GM13976 (cell line): ENCODE measurements around the gene SBDS.

ENCODE experiments used
- DNase-seq: peaks from one replicate; pipeline ENCODE4 v3.0.0; 2012; ENCODE audit warnings: low spot score
- CTCF ChIP-seq: IDR thresholded peaks from 2 replicates; pipeline ENCODE4 v1.5.1; 2012; ENCODE audit warnings: borderline replicate concordance, mild to moderate bottlenecking; ENCODE audit not compliant: insufficient read depth; ENCODE audit errors: extremely low read depth, missing control alignments, control extremely low read depth
- in situ Hi-C: fragments of 300-500 bp; cut with MboI; formaldehyde crosslinking; loops from one replicate; pipeline ENCODE4 v1.12.0; 2022; ENCODE audit warnings: low sequenced_read_pairs, mixed read lengths, inconsistent platforms; ENCODE audit not compliant: unreplicated experiment

The SBDS gene

GRCh38 chr7:66952343-66953043 lies 42.9 kb downstream of the SBDS start:
- TF ChIP-seq CTCF = no peak
- in situ Hi-C loops = no loop called here
- no peak for DNase-seq

- in situ Hi-C loops = no loop called here
- no peak for TF ChIP-seq CTCF
- DNase-seq = no peak
Measured at GRCh38 chr7:66950763-66951162, 44.6 kb downstream of the SBDS start.

- no peak for TF ChIP-seq CTCF
- in situ Hi-C loops = no loop called here
Measured at GRCh38 chr7:66950311-66950710, 45.1 kb downstream of the SBDS start.

GRCh38 chr7:66948480-66949109 lies 46.8 kb downstream of the SBDS start:
- no peak for TF ChIP-seq CTCF
- no peak for DNase-seq
- in situ Hi-C loops = no loop called here

More at GRCh38 chr7:66950311-66950710, 45.1 kb downstream of the SBDS start:
- DNase-seq = no peak

GRCh38 chr7:66946545-66946944 lies 48.8 kb downstream of the SBDS start:
- in situ Hi-C loops = no loop called here
- DNase-seq = no peak
- TF ChIP-seq CTCF = no peak

GRCh38 chr7:66939325-66939724 lies 56.1 kb downstream of the SBDS start:
- DNase-seq = no peak
- TF ChIP-seq CTCF = no peak
- in situ Hi-C loops = no loop called here
